ENCODE measurements around the gene AGAP1.

Gene AGAP1

DNA sequence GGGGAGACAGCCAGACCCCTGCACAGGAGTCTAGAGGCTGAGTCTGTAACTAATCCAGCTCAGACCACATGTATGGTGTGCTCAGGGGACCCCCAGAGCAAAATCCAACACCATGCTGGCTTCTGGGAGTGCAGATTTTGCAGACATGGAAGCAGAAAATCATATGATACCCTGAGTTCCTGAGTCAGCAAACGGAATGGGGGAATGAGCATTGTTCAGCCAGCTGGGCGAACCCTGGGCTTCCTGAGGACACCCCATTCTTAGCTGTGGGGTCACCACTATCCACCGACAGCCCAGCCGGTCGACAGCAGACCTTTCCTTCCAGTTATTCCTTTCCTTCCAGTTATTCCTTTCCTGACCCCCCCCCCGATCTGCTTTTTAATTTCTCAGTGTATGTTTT, 351.4 kb downstream of the AGAP1 start:
- H3K4me3 ChIP-seq (ENCODE audit: low read length), result no peak overlapping the region
- TF ChIP-seq, protein P1, sequence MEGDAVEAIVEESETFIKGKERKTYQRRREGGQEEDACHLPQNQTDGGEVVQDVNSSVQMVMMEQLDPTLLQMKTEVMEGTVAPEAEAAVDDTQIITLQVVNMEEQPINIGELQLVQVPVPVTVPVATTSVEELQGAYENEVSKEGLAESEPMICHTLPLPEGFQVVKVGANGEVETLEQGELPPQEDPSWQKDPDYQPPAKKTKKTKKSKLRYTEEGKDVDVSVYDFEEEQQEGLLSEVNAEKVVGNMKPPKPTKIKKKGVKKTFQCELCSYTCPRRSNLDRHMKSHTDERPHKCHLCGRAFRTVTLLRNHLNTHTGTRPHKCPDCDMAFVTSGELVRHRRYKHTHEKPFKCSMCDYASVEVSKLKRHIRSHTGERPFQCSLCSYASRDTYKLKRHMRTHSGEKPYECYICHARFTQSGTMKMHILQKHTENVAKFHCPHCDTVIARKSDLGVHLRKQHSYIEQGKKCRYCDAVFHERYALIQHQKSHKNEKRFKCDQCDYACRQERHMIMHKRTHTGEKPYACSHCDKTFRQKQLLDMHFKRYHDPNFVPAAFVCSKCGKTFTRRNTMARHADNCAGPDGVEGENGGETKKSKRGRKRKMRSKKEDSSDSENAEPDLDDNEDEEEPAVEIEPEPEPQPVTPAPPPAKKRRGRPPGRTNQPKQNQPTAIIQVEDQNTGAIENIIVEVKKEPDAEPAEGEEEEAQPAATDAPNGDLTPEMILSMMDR (IDR thresholded peaks at IDR 0.05; ENCODE audit: insufficient read depth, low read depth, low read length, missing control alignments), result no peak
- DNase-seq (ENCODE audit: low read depth), result no peak

DNA sequence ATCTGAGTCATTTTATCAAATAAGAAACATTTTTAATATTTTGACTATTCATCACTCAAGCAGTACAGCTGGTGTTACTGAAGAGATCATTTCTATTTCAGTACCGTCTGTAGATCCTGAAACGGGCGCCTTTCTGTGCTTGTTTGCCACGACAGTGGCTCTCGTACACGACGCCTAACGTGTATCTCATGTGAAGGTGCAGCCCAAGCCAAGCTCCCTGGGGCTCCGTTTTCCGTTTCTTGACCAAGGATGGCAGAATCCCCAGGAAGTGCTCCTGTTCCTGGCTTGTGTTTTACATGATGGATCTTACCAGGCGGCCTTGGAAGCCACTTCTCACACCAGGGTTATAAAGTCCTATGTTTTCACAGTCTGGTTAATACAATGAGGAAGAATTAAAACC, 353.7 kb downstream of the AGAP1 start:
- TF ChIP-seq, protein P1 (IDR thresholded peaks at IDR 0.05; ENCODE audit: insufficient read depth, low read depth, low read length, missing control alignments), result no peak
- DNase-seq (ENCODE audit: low read depth), result no peak

DNA sequence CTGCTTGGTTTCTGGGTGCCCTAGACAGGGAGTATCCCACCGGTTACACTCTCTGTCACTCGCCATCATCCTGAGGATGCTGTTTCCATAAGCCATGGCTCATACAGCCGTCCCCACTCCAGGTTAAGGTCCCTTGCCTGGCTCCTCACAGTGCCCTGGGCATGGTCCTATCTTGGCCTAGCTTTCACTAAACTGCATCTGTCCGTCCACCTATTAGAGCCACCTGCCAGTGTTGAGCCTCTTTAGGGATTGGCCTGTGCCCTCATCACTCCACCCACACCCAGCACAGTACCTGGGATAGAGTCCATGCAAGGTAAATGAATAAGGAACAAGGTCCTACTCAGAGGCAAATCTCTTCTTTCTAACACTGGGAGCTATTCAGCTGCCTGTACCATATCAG, 354.2 kb downstream of the AGAP1 start:
- no peak for DNase-seq (ENCODE audit: low read depth)
- no peak overlapping the region for H3K4me3 ChIP-seq (ENCODE audit: low read length)
- TF ChIP-seq, protein P1 (IDR thresholded peaks at IDR 0.05; ENCODE audit: insufficient read depth, low read depth, low read length, missing control alignments), result no peak

More for the DNA sequence above, 353.7 kb downstream of the AGAP1 start:
- no peak overlapping the region for H3K4me3 ChIP-seq (ENCODE audit: low read length)

DNA sequence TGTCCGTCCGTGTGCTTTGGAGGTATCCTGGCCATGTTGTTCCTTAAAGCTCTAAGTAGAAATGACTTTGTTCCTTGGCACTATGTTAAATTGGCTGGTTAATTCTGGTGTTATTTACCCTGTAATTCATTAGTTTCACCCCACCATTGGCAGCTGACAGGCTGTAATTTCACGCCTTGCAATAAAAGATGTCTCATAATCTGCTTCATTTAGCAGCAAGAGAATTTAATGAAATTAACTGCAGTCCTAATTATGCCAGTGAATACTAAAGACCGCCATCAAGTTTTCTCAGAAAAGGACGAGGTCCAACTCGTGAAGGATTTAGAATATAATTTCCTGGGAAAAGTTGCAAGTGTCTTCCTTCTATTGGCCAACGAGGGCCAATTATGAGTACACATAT, 355.1 kb downstream of the AGAP1 start:
- TF ChIP-seq, protein P1 (IDR thresholded peaks at IDR 0.05; ENCODE audit: insufficient read depth, low read depth, low read length, missing control alignments), result no peak
- H3K4me3 ChIP-seq (ENCODE audit: low read length), result no peak overlapping the region
- no peak for DNase-seq (ENCODE audit: low read depth)

DNA sequence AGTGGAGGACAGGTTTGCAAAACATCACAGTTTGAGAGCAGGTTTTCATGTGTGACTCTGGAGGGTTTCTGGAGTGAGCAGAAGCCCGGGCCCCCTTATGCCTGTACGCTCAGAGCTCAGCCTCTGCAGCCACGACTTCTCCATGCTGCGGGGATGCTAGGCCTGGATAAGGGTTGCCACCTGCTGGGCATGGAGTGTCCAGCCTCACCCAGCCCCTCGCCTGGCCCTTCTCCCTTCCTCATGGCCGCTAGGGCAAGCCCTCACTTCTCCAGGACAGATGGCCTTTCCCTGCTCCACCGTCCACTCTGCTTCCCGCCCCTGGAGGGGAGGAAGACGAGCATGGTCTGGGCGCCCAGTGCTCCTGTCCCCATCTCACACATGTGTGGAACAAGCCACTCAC, 355.6 kb downstream of the AGAP1 start:
- TF ChIP-seq, protein P1 (IDR thresholded peaks at IDR 0.05; ENCODE audit: insufficient read depth, low read depth, low read length, missing control alignments), result no peak
- DNase-seq (ENCODE audit: low read depth), result no peak
- no peak overlapping the region for H3K4me3 ChIP-seq (ENCODE audit: low read length)

DNA sequence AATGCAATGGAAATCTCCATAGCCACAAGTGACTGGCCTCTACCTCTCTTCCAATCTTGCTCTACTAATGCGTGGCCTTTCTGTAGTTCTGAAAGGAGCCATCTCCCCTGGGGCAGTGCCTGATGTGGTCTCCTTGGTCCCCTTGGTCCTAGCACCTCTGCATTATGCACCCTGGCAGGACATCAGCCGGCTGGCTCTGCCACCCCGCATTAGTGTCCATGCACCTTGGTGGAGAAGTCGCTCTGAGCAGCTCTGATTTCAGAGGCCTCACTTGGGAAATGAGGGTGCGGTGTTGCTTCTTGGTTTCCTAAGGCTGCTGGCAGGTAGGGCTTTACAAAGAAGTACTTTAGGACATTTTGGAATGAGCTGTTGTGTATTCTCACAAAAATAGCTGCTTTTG, 356.4 kb downstream of the AGAP1 start:
- TF ChIP-seq, protein P1 (IDR thresholded peaks at IDR 0.05; ENCODE audit: insufficient read depth, low read depth, low read length, missing control alignments), result no peak
- no peak for DNase-seq (ENCODE audit: low read depth)
- H3K4me3 ChIP-seq (ENCODE audit: low read length), result no peak overlapping the region

DNA sequence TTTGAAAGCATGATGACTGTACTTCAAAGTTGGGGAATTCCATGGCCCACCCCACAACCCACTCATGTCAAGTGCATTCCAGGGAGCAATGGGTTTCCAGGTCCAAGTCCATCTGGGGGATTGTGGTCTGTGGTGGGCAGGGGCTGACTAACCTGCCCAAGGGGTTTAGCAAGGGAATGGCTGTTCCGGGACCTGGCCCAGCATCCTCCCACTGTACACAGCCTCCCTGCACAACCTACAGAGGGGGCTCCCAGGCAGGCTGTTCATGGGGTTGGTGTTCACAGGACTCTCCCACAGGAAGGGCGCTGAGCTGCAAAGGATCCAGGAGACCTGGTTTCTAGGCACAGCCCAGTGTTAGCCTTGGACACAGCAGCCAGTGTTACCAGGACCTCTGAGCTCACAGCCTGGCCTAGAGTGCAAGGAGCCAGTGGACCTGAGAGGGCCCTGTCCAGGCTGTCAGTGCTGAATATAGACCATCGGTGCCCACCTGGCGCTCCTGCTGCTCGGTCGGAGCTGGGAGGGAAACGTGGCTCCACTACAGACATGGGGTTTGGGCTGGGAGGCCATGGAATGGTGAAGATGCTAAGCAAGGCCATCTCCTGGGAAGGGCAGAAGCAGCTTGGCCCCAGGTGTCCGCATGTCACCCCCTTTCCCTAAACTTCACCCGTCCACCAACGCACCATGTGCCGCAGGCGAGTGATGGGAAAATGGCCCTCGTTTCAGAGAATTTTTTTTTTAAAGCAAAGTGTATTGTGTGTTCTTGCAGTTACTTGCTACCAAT, 357.1 kb downstream of the AGAP1 start:
- H3K4me3 ChIP-seq (ENCODE audit: low read length), result no peak overlapping the region
- no peak for DNase-seq (ENCODE audit: low read depth)
- TF ChIP-seq, protein P1 (IDR thresholded peaks at IDR 0.05; ENCODE audit: insufficient read depth, low read depth, low read length, missing control alignments), result no peak

Measured in epithelial cell of esophagus (primary cell).